Glutamatergic neuron (in vitro differentiated cells): Measurements from ENCODE around the gene CIITA. TPM values are rescaled to one million over a fixed set of nuclear protein-coding genes. Genes with fewer than 3 reads are reported as not detected.

Experiments used
- DNase-seq: peaks from one replicate; pipeline ENCODE4 v3.0.0; 2022
- H3K27ac Mint-ChIP-seq: one replicate; pipeline ENCODE4 v1.8.0; 2020; ENCODE audit warnings: mild to moderate bottlenecking, mixed read lengths, inconsistent platforms; ENCODE audit not compliant: unreplicated experiment
- H3K27me3 Mint-ChIP-seq: one replicate; pipeline ENCODE4 v1.8.0; 2020; ENCODE audit warnings: mild to moderate bottlenecking, moderate library complexity, mixed read lengths, inconsistent platforms; ENCODE audit not compliant: unreplicated experiment
- H3K36me3 Mint-ChIP-seq: one replicate; pipeline ENCODE4 v1.8.0; 2020; ENCODE audit warnings: mild to moderate bottlenecking, mixed read lengths, inconsistent platforms; ENCODE audit not compliant: unreplicated experiment
- H3K4me1 Mint-ChIP-seq: one replicate; pipeline ENCODE4 v1.8.0; 2020; ENCODE audit warnings: mild to moderate bottlenecking, low read depth, mixed read lengths, inconsistent platforms; ENCODE audit not compliant: unreplicated experiment
- H3K4me3 Mint-ChIP-seq: one replicate; pipeline ENCODE4 v1.8.0; 2020; ENCODE audit warnings: mild to moderate bottlenecking, mixed read lengths, inconsistent platforms; ENCODE audit not compliant: unreplicated experiment
- H3K9me3 Mint-ChIP-seq: one replicate; pipeline ENCODE4 v1.8.0; 2020; ENCODE audit warnings: mild to moderate bottlenecking, moderate library complexity, mixed read lengths, inconsistent platforms; ENCODE audit not compliant: unreplicated experiment
- total RNA-seq: library from RNA; stranded (reverse); fragmentation: NEBNext Ultra II Directional; extraction: Animal tissue kit (Norgen Biotek cat#: 25700); gene quantifications from one replicate; pipeline ENCODE4 v1.2.1, GENCODE V29; 2021; ENCODE audit not compliant: unreplicated experiment
- TF ChIP-seq, protein P1 (sequence below): fragments of 200-600 bp; sonication (generic); IDR thresholded peaks from one replicate; pipeline ENCODE4 v1.5.0; 2021; ENCODE audit not compliant: partially characterized antibody, unreplicated experiment

The CIITA gene
- total RNA-seq, 1 donor from 2014 or later, result 0.69 TPM

DNA sequence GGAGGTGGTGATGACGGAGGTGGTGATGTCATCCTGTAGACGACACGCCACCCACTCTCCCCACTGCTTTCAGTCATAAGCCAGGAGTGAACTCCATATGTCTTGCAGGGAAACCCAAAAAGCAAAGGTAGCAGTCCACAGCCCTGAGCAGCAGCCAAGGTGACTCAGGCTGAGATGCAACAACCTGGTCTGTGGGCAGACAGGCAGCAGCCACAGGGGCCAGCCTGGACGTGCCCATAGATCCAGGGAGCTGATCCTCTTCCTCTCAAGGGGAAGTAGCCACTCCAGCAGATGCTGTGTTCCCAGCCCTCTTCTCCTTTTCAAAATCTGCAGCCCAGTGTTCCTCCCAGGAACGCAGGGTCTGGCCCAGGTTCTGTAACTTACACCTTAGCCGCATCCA, 17.3 kb upstream of the CIITA start:
- TF ChIP-seq, protein P1, sequence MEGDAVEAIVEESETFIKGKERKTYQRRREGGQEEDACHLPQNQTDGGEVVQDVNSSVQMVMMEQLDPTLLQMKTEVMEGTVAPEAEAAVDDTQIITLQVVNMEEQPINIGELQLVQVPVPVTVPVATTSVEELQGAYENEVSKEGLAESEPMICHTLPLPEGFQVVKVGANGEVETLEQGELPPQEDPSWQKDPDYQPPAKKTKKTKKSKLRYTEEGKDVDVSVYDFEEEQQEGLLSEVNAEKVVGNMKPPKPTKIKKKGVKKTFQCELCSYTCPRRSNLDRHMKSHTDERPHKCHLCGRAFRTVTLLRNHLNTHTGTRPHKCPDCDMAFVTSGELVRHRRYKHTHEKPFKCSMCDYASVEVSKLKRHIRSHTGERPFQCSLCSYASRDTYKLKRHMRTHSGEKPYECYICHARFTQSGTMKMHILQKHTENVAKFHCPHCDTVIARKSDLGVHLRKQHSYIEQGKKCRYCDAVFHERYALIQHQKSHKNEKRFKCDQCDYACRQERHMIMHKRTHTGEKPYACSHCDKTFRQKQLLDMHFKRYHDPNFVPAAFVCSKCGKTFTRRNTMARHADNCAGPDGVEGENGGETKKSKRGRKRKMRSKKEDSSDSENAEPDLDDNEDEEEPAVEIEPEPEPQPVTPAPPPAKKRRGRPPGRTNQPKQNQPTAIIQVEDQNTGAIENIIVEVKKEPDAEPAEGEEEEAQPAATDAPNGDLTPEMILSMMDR, result no peak
- Mint-ChIP-seq H3K4me1 (no peaks in the 10 kb centered on the region), H3K27me3 (peaks cover 3% of the 10 kb centered on the region), H3K4me3 (no peak overlapping the region), H3K36me3 (no peaks in the 10 kb centered on the region), H3K9me3 (peaks cover 4% of the 10 kb centered on the region), H3K27ac (no peak overlapping the region)
- DNase-seq, result no peak

DNA sequence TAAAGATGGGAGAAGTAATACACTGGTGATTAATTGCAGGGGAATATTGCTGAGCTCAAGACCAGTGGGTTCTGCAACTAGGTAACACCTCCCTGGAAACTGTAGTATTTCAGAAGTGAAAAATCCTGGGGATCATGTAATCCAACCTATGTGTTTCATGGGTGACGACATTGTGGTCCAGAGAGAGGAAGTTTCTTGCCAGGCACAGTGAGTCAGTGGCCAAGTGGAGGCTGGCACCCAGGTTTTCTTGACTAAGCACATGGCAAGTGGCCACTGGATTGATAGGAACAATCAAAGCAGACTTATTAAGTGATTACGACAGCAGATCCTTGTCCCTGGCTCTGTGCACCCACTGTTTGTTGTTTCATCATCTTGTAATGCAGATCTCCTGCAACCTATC, 14.6 kb upstream of the CIITA start:
- H3K9me3 Mint-ChIP-seq, result peaks cover 5% of the 10 kb centered on the region
- no peak for DNase-seq
- no peaks in the 10 kb centered on the region for H3K4me1 Mint-ChIP-seq
- TF ChIP-seq, protein P1, result no peak
- H3K27ac Mint-ChIP-seq, result no peak overlapping the region
- H3K36me3 Mint-ChIP-seq, result no peaks in the 10 kb centered on the region
- peaks cover 9% of the 10 kb centered on the region for H3K27me3 Mint-ChIP-seq
- H3K4me3 Mint-ChIP-seq, result no peak overlapping the region

DNA sequence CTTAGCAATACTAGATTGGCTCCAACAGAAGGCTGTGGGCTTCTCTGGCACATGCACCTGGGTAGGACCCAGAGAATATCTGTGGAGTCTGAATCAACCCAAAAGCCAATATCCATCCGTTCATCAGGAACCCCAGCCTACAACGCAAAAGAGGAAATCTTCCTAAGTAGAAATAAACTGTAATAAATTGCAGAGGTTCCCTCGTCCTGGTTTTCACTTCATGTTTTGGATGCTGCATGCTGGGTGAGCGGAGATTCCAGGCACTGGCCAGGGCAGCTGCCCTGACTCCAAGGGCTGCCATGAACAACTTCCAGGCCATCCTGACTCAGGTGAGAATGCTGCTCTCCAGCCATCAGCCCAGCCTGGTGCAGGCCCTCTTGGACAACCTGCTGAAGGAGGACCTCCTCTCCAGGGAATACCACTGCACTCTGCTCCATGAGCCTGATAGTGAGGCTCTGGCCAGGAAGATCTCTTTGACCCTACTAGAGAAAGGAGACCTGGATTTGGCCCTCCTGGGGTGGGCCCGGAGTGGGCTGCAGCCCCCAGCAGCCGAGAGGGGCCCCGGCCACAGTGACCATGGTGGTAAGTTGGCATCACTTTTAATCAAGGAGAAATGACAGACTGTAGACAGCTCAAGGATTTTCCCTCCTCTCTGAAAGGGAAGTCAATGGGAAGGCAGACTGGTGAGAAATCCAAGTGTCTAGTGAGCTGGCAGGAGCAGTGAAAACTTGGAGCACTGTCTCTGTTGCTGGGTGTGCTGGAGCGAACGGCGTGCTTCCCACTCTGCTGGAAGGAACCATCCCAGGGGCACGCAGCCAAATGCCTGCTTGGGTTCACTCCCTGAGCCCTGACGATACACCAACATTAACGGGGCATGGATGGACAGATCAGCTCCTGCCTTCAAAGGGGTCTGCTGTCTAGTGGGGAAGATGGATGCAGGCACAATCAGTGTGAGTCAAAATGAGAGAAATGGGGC, 10.7 kb upstream of the CIITA start:
- Mint-ChIP-seq H3K4me3 (no peak overlapping the region), H3K36me3 (no peaks in the 10 kb centered on the region), H3K4me1 (no peaks in the 10 kb centered on the region), H3K27me3 (peaks cover 6% of the 10 kb centered on the region), H3K27ac (no peak overlapping the region), H3K9me3 (peaks cover 5% of the 10 kb centered on the region)
- no peak for DNase-seq
- TF ChIP-seq, protein P1, result no peak

DNA sequence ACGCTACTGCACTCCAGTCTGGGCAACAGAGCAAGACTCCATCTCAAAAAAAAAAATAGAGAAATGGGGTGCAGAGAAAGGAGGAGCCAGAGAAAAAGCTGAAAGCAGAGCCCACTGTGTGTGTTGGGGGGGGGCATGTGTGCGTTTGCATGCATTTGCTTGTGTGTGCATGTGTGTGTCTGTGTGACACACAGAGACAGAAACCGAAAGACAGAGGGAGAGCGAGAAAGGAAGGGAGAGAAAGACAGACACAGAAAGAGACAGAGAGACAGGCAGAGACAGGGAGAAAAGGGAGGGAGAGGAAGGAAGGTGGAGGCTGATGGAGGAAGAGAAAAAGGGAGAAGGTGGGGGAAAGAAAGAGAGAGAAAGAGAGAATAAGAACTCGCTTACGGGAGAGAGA, 9.8 kb upstream of the CIITA start:
- TF ChIP-seq, protein P1, result no peak
- no peak for DNase-seq
- Mint-ChIP-seq H3K4me1 (peaks cover 1% of the 10 kb centered on the region), H3K9me3 (peaks cover 7% of the 10 kb centered on the region), H3K27me3 (peaks cover 9% of the 10 kb centered on the region), H3K27ac (no peak overlapping the region), H3K4me3 (no peak overlapping the region), H3K36me3 (no peaks in the 10 kb centered on the region)

DNA sequence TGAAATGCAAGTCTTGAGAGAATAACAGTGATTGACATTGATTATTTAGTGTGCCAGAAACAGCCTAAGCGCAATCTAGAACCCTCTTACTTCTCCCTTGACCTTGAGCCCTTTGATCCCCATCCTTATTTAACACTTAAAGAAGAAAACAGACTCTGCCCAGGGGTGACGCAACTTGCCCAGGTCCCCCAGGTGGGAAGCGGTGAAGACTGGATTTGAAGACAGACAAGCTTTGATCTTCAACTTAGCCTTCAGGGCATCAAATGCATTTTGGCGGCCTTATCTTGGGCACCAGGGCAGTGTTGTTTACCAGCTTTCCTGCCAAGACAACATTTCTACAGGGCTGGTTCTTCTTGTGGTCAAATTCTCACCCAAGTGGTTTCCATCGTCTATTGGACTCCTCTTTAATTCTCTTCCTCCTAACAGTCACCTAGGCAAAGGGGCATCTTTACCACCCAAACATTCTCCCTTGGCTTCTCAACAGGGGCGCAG, 8.9 kb upstream of the CIITA start:
- Mint-ChIP-seq H3K27ac (no peak overlapping the region), H3K4me1 (peaks cover 1% of the 10 kb centered on the region), H3K4me3 (no peak overlapping the region), H3K9me3 (peaks cover 5% of the 10 kb centered on the region), H3K36me3 (no peaks in the 10 kb centered on the region), H3K27me3 (peaks cover 9% of the 10 kb centered on the region)
- TF ChIP-seq, protein P1, result no peak
- no peak for DNase-seq
